Measurements from ENCODE around the gene DNA2. TPM values are rescaled to one million over a fixed set of nuclear protein-coding genes. Genes with fewer than 3 reads are reported as not detected.

Gene DNA2
- total RNA-seq, 1 experiment from 2014 or later, result 27.7 TPM

- Histone ChIP-seq H3K79me2 (ENCODE audit: low read length) (peaks cover 49% of the 10 kb centered on the region), H3K4me2 (ENCODE audit: low read depth, low read length, poor library complexity, severe bottlenecking) (peak within 1 kb of the TSS; percentile 64), H2AFZ (ENCODE audit: low read length) (peak within 1 kb of the TSS; percentile 92)
These were observed 64.8 kb downstream of the DNA2 start, which contains the start of gene RUFY2 for GRCh38 chr10:68406815-68407548. Gene RUFY2, minus strand, starts transcription at chr10:68407277. Its CDS starts 88 bp downstream, at chr10:68407189.

GRCh38 chr10:68406111-68406814 is 65.5 kb downstream of the DNA2 start:
- Histone ChIP-seq H3K27ac (ENCODE audit: low read length) (peak overlapping the region; percentile 57), H3K4me3 (ENCODE audit: low read length) (peak overlapping the region; percentile 81), H2AFZ (ENCODE audit: low read length) (peak overlapping the region; percentile 92; the same call in 1 of the 2 replicates)

More at GRCh38 chr10:68406815-68407548, 64.8 kb downstream of the DNA2 start, which contains the start of gene RUFY2:
- Histone ChIP-seq H3K36me3 (ENCODE audit: insufficient read depth, low read length) (peaks cover 2% of the 10 kb centered on the region; the same call in 1 of the 2 replicates), H4K20me1 (ENCODE audit: insufficient read depth, low read depth, low read length) (no peaks in the 10 kb centered on the region), H3K4me1 (ENCODE audit: low read length) (peaks cover 22% of the 10 kb centered on the region), H3K27ac (ENCODE audit: low read length) (peak within 1 kb of the TSS; percentile 58), H3K4me3 (ENCODE audit: low read length) (peak within 1 kb of the TSS; percentile 81), H3K9ac (ENCODE audit: low read length) (peak within 1 kb of the TSS; percentile 95), H3K9me2 (replicated peaks; ENCODE audit: insufficient read depth, low read length) (no peaks in the 10 kb centered on the region), H3K27me3 (ENCODE audit: low read length) (no peaks in the 10 kb centered on the region), H3K9me3 (ENCODE audit: low read length) (no peaks in the 10 kb centered on the region)
- DNase-seq, result peak; percentile 91

GRCh38 chr10:68403701-68404100 is 68.1 kb downstream of the DNA2 start:
- Histone ChIP-seq H3K9ac (ENCODE audit: low read length) (no peak overlapping the region), H3K27me3 (ENCODE audit: low read length) (no peaks in the 10 kb centered on the region), H2AFZ (ENCODE audit: low read length) (no peak overlapping the region), H3K4me1 (ENCODE audit: low read length) (peaks cover 22% of the 10 kb centered on the region), H3K27ac (ENCODE audit: low read length) (no peak overlapping the region), H3K36me3 (ENCODE audit: insufficient read depth, low read length) (peaks cover 2% of the 10 kb centered on the region; the same call in 1 of the 2 replicates), H3K4me2 (ENCODE audit: low read depth, low read length, poor library complexity, severe bottlenecking) (no peak overlapping the region), H3K79me2 (ENCODE audit: low read length) (peaks cover 63% of the 10 kb centered on the region), H4K20me1 (ENCODE audit: insufficient read depth, low read depth, low read length) (no peaks in the 10 kb centered on the region), H3K9me3 (ENCODE audit: low read length) (no peaks in the 10 kb centered on the region), H3K9me2 (replicated peaks; ENCODE audit: insufficient read depth, low read length) (no peaks in the 10 kb centered on the region), H3K4me3 (ENCODE audit: low read length) (no peak overlapping the region)
- DNase-seq, result no peak

More at GRCh38 chr10:68406111-68406814, 65.5 kb downstream of the DNA2 start:
- no peaks in the 10 kb centered on the region for H3K27me3 ChIP-seq (ENCODE audit: low read length)
- H3K79me2 ChIP-seq (ENCODE audit: low read length), result peaks cover 57% of the 10 kb centered on the region
- H3K4me1 ChIP-seq (ENCODE audit: low read length), result peaks cover 22% of the 10 kb centered on the region
- H3K36me3 ChIP-seq (ENCODE audit: insufficient read depth, low read length), result peaks cover 2% of the 10 kb centered on the region; the same call in 1 of the 2 replicates
- H4K20me1 ChIP-seq (ENCODE audit: insufficient read depth, low read depth, low read length), result no peaks in the 10 kb centered on the region
- H3K9me3 ChIP-seq (ENCODE audit: low read length), result no peaks in the 10 kb centered on the region
- peak; percentile 88 for DNase-seq
- H3K4me2 ChIP-seq (ENCODE audit: low read depth, low read length, poor library complexity, severe bottlenecking), result peak overlapping the region; percentile 64
- no peaks in the 10 kb centered on the region for H3K9me2 ChIP-seq (replicated peaks; ENCODE audit: insufficient read depth, low read length)
- H3K9ac ChIP-seq (ENCODE audit: low read length), result peak overlapping the region; percentile 95

- H3K27me3 ChIP-seq (ENCODE audit: low read length), result no peaks in the 10 kb centered on the region
- peaks cover 3% of the 10 kb centered on the region; the same call in 1 of the 2 replicates for H3K36me3 ChIP-seq (ENCODE audit: insufficient read depth, low read length)
- H3K4me1 ChIP-seq (ENCODE audit: low read length), result peaks cover 15% of the 10 kb centered on the region
- H3K4me3 ChIP-seq (ENCODE audit: low read length), result no peak overlapping the region
- H3K9ac ChIP-seq (ENCODE audit: low read length), result no peak overlapping the region
- H3K79me2 ChIP-seq (ENCODE audit: low read length), result peaks cover 63% of the 10 kb centered on the region
- no peak for DNase-seq
- H3K9me3 ChIP-seq (ENCODE audit: low read length), result no peaks in the 10 kb centered on the region
- H3K4me2 ChIP-seq (ENCODE audit: low read depth, low read length, poor library complexity, severe bottlenecking), result no peak overlapping the region
- no peak overlapping the region for H2AFZ ChIP-seq (ENCODE audit: low read length)
- H3K27ac ChIP-seq (ENCODE audit: low read length), result no peak overlapping the region
- H4K20me1 ChIP-seq (ENCODE audit: insufficient read depth, low read depth, low read length), result no peaks in the 10 kb centered on the region
- no peaks in the 10 kb centered on the region for H3K9me2 ChIP-seq (replicated peaks; ENCODE audit: insufficient read depth, low read length)
These were observed 69.5 kb downstream of the DNA2 start for GRCh38 chr10:68402276-68402675.

- H3K9me3 ChIP-seq (ENCODE audit: low read length), result no peaks in the 10 kb centered on the region
- H3K4me1 ChIP-seq (ENCODE audit: low read length), result no peaks in the 10 kb centered on the region
- no peaks in the 10 kb centered on the region for H3K9me2 ChIP-seq (replicated peaks; ENCODE audit: insufficient read depth, low read length)
- H3K4me2 ChIP-seq (ENCODE audit: low read depth, low read length, poor library complexity, severe bottlenecking), result no peak overlapping the region
- no peaks in the 10 kb centered on the region for H3K27me3 ChIP-seq (ENCODE audit: low read length)
- no peak overlapping the region for H3K27ac ChIP-seq (ENCODE audit: low read length)
- H3K36me3 ChIP-seq (ENCODE audit: insufficient read depth, low read length), result peaks cover 22% of the 10 kb centered on the region; the same call in 1 of the 2 replicates
- no peak overlapping the region for H2AFZ ChIP-seq (ENCODE audit: low read length)
- no peak for DNase-seq
- no peak overlapping the region for H3K4me3 ChIP-seq (ENCODE audit: low read length)
- H3K79me2 ChIP-seq (ENCODE audit: low read length), result peaks cover 24% of the 10 kb centered on the region
- no peaks in the 10 kb centered on the region for H4K20me1 ChIP-seq (ENCODE audit: insufficient read depth, low read depth, low read length)
- no peak overlapping the region for H3K9ac ChIP-seq (ENCODE audit: low read length)
These were observed 74.8 kb downstream of the DNA2 start for GRCh38 chr10:68397005-68397404.

- H4K20me1 ChIP-seq (ENCODE audit: insufficient read depth, low read depth, low read length), result no peaks in the 10 kb centered on the region
- H2AFZ ChIP-seq (ENCODE audit: low read length), result no peak overlapping the region
- H3K9me2 ChIP-seq (replicated peaks; ENCODE audit: insufficient read depth, low read length), result no peaks in the 10 kb centered on the region
- H3K4me2 ChIP-seq (ENCODE audit: low read depth, low read length, poor library complexity, severe bottlenecking), result no peak overlapping the region
- H3K9ac ChIP-seq (ENCODE audit: low read length), result no peak overlapping the region
- no peak overlapping the region for H3K27ac ChIP-seq (ENCODE audit: low read length)
- no peaks in the 10 kb centered on the region for H3K9me3 ChIP-seq (ENCODE audit: low read length)
- H3K79me2 ChIP-seq (ENCODE audit: low read length), result no peaks in the 10 kb centered on the region
- DNase-seq, result no peak
- H3K36me3 ChIP-seq (ENCODE audit: insufficient read depth, low read length), result peaks cover 30% of the 10 kb centered on the region
- H3K27me3 ChIP-seq (ENCODE audit: low read length), result no peaks in the 10 kb centered on the region
- no peaks in the 10 kb centered on the region for H3K4me1 ChIP-seq (ENCODE audit: low read length)
- no peak overlapping the region for H3K4me3 ChIP-seq (ENCODE audit: low read length)
These were observed 86.0 kb downstream of the DNA2 start for GRCh38 chr10:68385740-68386139.

- H3K36me3 ChIP-seq (ENCODE audit: insufficient read depth, low read length), result peaks cover 48% of the 10 kb centered on the region
These were observed 100.2 kb downstream of the DNA2 start for GRCh38 chr10:68371604-68372003.

GRCh38 chr10:68367121-68367520 is 104.7 kb downstream of the DNA2 start:
- no peak overlapping the region for H3K4me3 ChIP-seq (ENCODE audit: low read length)
- H3K79me2 ChIP-seq (ENCODE audit: low read length), result no peaks in the 10 kb centered on the region
- no peaks in the 10 kb centered on the region for H3K9me3 ChIP-seq (ENCODE audit: low read length)
- H3K4me1 ChIP-seq (ENCODE audit: low read length), result no peaks in the 10 kb centered on the region
- H3K36me3 ChIP-seq (ENCODE audit: insufficient read depth, low read length), result peaks cover 21% of the 10 kb centered on the region; the same call in 1 of the 2 replicates
- DNase-seq, result no peak
- H2AFZ ChIP-seq (ENCODE audit: low read length), result no peak overlapping the region
- no peaks in the 10 kb centered on the region for H3K27me3 ChIP-seq (ENCODE audit: low read length)
- H3K27ac ChIP-seq (ENCODE audit: low read length), result no peak overlapping the region
- H3K9ac ChIP-seq (ENCODE audit: low read length), result no peak overlapping the region
- no peaks in the 10 kb centered on the region for H4K20me1 ChIP-seq (ENCODE audit: insufficient read depth, low read depth, low read length)
- H3K4me2 ChIP-seq (ENCODE audit: low read depth, low read length, poor library complexity, severe bottlenecking), result no peak overlapping the region
- no peaks in the 10 kb centered on the region for H3K9me2 ChIP-seq (replicated peaks; ENCODE audit: insufficient read depth, low read length)

More at GRCh38 chr10:68371604-68372003, 100.2 kb downstream of the DNA2 start:
- no peak for DNase-seq
- Histone ChIP-seq H3K79me2 (ENCODE audit: low read length) (no peaks in the 10 kb centered on the region), H3K9ac (ENCODE audit: low read length) (no peak overlapping the region), H4K20me1 (ENCODE audit: insufficient read depth, low read depth, low read length) (no peaks in the 10 kb centered on the region), H3K9me2 (replicated peaks; ENCODE audit: insufficient read depth, low read length) (no peaks in the 10 kb centered on the region), H2AFZ (ENCODE audit: low read length) (no peak overlapping the region), H3K4me2 (ENCODE audit: low read depth, low read length, poor library complexity, severe bottlenecking) (no peak overlapping the region), H3K27me3 (ENCODE audit: low read length) (no peaks in the 10 kb centered on the region), H3K4me1 (ENCODE audit: low read length) (no peaks in the 10 kb centered on the region), H3K27ac (ENCODE audit: low read length) (no peak overlapping the region), H3K4me3 (ENCODE audit: low read length) (no peak overlapping the region), H3K9me3 (ENCODE audit: low read length) (peaks cover 11% of the 10 kb centered on the region)
